Endothelial cell of umbilical vein (primary cell): ENCODE measurements around the gene CD47. TPM values are rescaled to one million over a fixed set of nuclear protein-coding genes. Genes with fewer than 3 reads are reported as not detected.

Experiments used
- BruUV-seq: library from RNA; stranded (reverse); fragments of 400-500 nt; replicated peaks from 2 replicates; lab custom pipeline; 2021; lab: Mats Ljungman, UMichigan
- CTCF ChIA-PET: fragments of 300-600, 350-600 bp; sonication (Branson Sonifier 250); formaldehyde crosslinking; loops from one replicate; lab custom pipeline; 2021; ENCODE audit warnings: antibody characterized with exemption, inconsistent platforms; lab: Charles Lee
- POLR2A ChIA-PET: fragments of 300-600, 350-600 bp; sonication (Branson Sonifier 250); formaldehyde crosslinking; loops from one replicate; lab custom pipeline; 2021; ENCODE audit warnings: antibody characterized with exemption, inconsistent platforms; lab: Charles Lee
- DNase-seq: peaks from one replicate; pipeline ENCODE4 v3.0.0-alpha.2; 2011; ENCODE audit warnings: low read depth, low spot score
- FAIRE-seq: peaks from 2 replicates; lab custom pipeline; 2011; peaks lifted over from hg19 to GRCh38; lab: Jason Lieb, UNC
- H2AFZ ChIP-seq: 2 replicates; pipeline ENCODE4 v1.6.0; 2012; ENCODE audit warnings: low read depth, low read length, control low read depth, inconsistent platforms
- H3K27ac ChIP-seq: 2 replicates; pipeline ENCODE4 v1.5.1; 2011; ENCODE audit warnings: low read depth, mild to moderate bottlenecking, control low read depth, low read length, moderate library complexity; ENCODE audit not compliant: insufficient read depth
- H3K27me3 ChIP-seq, 2 experiments: 2 replicates each; pipeline versions ENCODE4 v1.6.0 to v1.6.1; 2011; ENCODE audit warnings: low read length in 2 of 2, mixed read lengths in 1 of 2; ENCODE audit not compliant: control insufficient read depth in 2 of 2, insufficient read depth in 2 of 2
- H3K36me3 ChIP-seq, 2 experiments: 2 replicates in 1 of 2; 3 replicates in 1 of 2; pipeline ENCODE4 v1.5.1; 2011; ENCODE audit warnings: low read length in 2 of 2, mild to moderate bottlenecking in 1 of 2, moderate library complexity in 1 of 2; ENCODE audit not compliant: control insufficient read depth in 2 of 2, insufficient read depth in 2 of 2; ENCODE audit errors: extremely low read depth in 1 of 2
- H3K4me1 ChIP-seq: 3 replicates; pipeline ENCODE4 v1.5.1; 2011; ENCODE audit warnings: mild to moderate bottlenecking, low read length; ENCODE audit not compliant: control insufficient read depth, insufficient read depth; ENCODE audit errors: extremely low read depth
- H3K4me2 ChIP-seq: 2 replicates; pipeline ENCODE4 v1.6.1; 2011; ENCODE audit warnings: low read length, control low read depth, mixed read lengths; ENCODE audit not compliant: insufficient read depth
- H3K4me3 ChIP-seq, 3 experiments: fragments of 200-600 bp in 1 of 3; sonication (generic), shearing (Covaris generic) in 1 of 3; replicated peaks in 1 of 3; 2 replicates each; pipeline ENCODE4 v1.5.1; 2011 to 2016; ENCODE audit warnings: control low read depth in 3 of 3, low read length in 3 of 3, mild to moderate bottlenecking in 2 of 3, inconsistent platforms in 1 of 3, low read depth in 1 of 3, moderate library complexity in 1 of 3; ENCODE audit not compliant: insufficient read depth in 1 of 3
- H3K79me2 ChIP-seq: 2 replicates; pipeline ENCODE4 v1.6.0; 2012; ENCODE audit warnings: low read length, inconsistent platforms; ENCODE audit not compliant: control insufficient read depth, insufficient read depth
- H3K9ac ChIP-seq: replicated peaks from 2 replicates; pipeline ENCODE3; 2011; ENCODE audit warnings: low read length, control low read depth; ENCODE audit not compliant: insufficient read depth; ENCODE audit errors: extremely low read depth
- H3K9me1 ChIP-seq: replicated peaks from 3 replicates; pipeline ENCODE4 v1.6.0; 2011; ENCODE audit warnings: mild to moderate bottlenecking, low read length; ENCODE audit not compliant: control insufficient read depth, insufficient read depth; ENCODE audit errors: extremely low read depth
- H3K9me3 ChIP-seq: replicated peaks from 2 replicates; pipeline ENCODE4 v1.5.1; 2012; ENCODE audit warnings: low read length, inconsistent platforms; ENCODE audit not compliant: control insufficient read depth, insufficient read depth
- H4K20me1 ChIP-seq: replicated peaks from 2 replicates; pipeline ENCODE3; 2011; ENCODE audit warnings: mild to moderate bottlenecking, low read length; ENCODE audit not compliant: control insufficient read depth, insufficient read depth; ENCODE audit errors: extremely low read depth
- EZH2 ChIP-seq: IDR thresholded peaks from 2 replicates; pipeline ENCODE4 v1.6.1; 2012; ENCODE audit warnings: borderline replicate concordance, low read depth, mild to moderate bottlenecking, moderate library complexity, low read length, inconsistent platforms; ENCODE audit not compliant: severe bottlenecking
- FOS ChIP-seq: IDR thresholded peaks from 2 replicates; pipeline ENCODE4 v1.6.1; 2011; ENCODE audit warnings: mild to moderate bottlenecking, low read length, moderate library complexity, borderline replicate concordance; ENCODE audit not compliant: insufficient read depth
- GATA2 ChIP-seq: IDR thresholded peaks from 2 replicates; pipeline ENCODE4 v1.7.0; 2011; ENCODE audit warnings: low read depth, mild to moderate bottlenecking, moderate library complexity, mixed read lengths, low read length; ENCODE audit not compliant: insufficient read length, insufficient read depth
- JUN ChIP-seq: IDR thresholded peaks from 2 replicates; pipeline ENCODE4 v1.6.1; 2011; ENCODE audit warnings: borderline replicate concordance, low read depth; ENCODE audit not compliant: insufficient read length, insufficient read depth
- MYC ChIP-seq: IDR thresholded peaks from one replicate; pipeline ENCODE4 v1.6.1; 2011; ENCODE audit warnings: mild to moderate bottlenecking, low read depth, low read length
- POLR2A ChIP-seq: IDR thresholded peaks from 2 replicates; pipeline ENCODE4 v1.6.1; 2012; ENCODE audit warnings: low read depth, mild to moderate bottlenecking, control low read depth, low read length
- POLR2AphosphoS5 ChIP-seq: IDR thresholded peaks from 2 replicates; pipeline ENCODE4 v1.6.1; 2012; ENCODE audit warnings: low read depth, mild to moderate bottlenecking, control low read depth, low read length, moderate library complexity; ENCODE audit not compliant: insufficient read depth
- dilution Hi-C: fragments of 300-500 bp; cut with MboI; formaldehyde crosslinking; loops from one replicate; pipeline ENCODE4 v1.15.0; 2019; ENCODE audit warnings: low sequenced_read_pairs; ENCODE audit not compliant: extremely low pct_ligation_motif_present
- intact Hi-C: fragments of 100-400 bp; cut with micrococcal nuclease; formaldehyde crosslinking; loops from one replicate; pipeline ENCODE4 v1.10.0; 2022
- polyA plus RNA-seq, 4 experiments: library from polyadenylated mRNA; depleted of rRNA in 3 of 4; stranded (reverse) in 3 of 4; unstranded in 1 of 4; fragments of >200 nt; gene quantifications; 2 replicates each; pipeline versions ENCODE4 v1.2.1 to v1.2.3, GENCODE V29; 2011 to 2012; ENCODE audit warnings: missing spikeins in 1 of 4
- total RNA-seq: library from RNA; stranded (reverse); gene quantifications from 2 replicates; pipeline ENCODE4 v1.2.3, GENCODE V29; 2021
- TF ChIP-seq, protein P1 (sequence below): IDR thresholded peaks from 2 replicates; pipeline ENCODE4 v1.6.1; 2011; ENCODE audit not compliant: insufficient read depth, insufficient read length
- TF ChIP-seq, protein P2 (sequence below), 2 donors: IDR thresholded peaks; 1 replicate in 1 of 2; 2 replicates in 1 of 2; pipeline ENCODE4 v1.5.1; 2011; ENCODE audit warnings: low read length in 2 of 2, mild to moderate bottlenecking in 2 of 2, moderate library complexity in 2 of 2, control low read depth in 1 of 2, inconsistent platforms in 1 of 2, low read depth in 1 of 2; ENCODE audit not compliant: insufficient read depth in 1 of 2; ENCODE audit errors: extremely low read depth in 1 of 2

The CD47 gene
- total and polyA plus RNA-seq, 2 donors (not counting 3 experiments of a cell fraction or from before 2014, with no cell fraction given), result 29.3 to 32.2 TPM

DNA sequence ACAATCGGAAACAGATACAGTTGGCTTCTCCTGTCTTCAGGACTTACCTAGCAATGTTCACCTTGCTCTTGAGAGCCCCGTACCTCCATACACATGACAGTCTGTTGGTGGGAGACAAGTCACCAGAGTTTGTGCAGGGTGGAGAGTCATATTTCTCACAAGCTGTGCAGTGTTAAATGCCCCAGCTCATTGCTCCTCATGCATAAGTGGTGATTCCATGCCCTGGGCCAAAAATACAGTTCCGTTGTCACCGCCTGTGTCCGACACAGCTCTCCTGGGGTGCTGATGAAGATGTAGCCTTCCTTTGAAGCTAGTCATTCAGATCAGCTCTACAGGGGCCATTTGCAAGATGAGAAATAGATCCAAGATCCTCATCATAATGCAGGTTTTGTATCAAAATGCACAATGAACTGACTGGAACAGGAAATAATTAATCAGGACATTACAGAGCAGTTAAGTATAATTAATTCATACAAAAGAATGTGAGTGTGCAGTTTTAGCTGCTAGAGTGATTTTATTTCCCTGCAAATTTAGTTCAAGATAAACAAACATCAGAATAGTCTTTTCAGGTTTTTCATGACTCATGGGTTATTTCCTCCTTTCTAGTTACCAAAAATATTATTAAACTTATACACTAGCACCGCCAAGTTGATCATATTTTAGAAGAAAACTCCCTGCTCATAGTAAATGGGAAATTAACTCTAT, 66.5 kb downstream of the CD47 start:
- no peaks in the 10 kb centered on the region for H3K36me3 ChIP-seq
- H3K4me2 ChIP-seq, result peak overlapping the region; percentile 57
- ChIA-PET POLR2A (no interaction called here), CTCF (interaction anchor here (0.8 to 2.8 kb wide), 6 partner anchors 10 to 23 kb away, joined by 3 to 11 read pairs (median 6); no protein-coding TSS in a partner anchor)
- peaks cover 14% of the 10 kb centered on the region for H3K4me1 ChIP-seq
- no peak overlapping the region for H3K27ac ChIP-seq
- H3K9me1 ChIP-seq, result no peaks in the 10 kb centered on the region
- no peaks in the 10 kb centered on the region for H3K79me2 ChIP-seq
- peak; percentile 65 for DNase-seq
- BruUV-seq, result no TSS peak
- no peak for TF ChIP-seq POLR2A
- TF ChIP-seq FOS, result peak; percentile 67
- peak; percentile 20 for TF ChIP-seq JUN
- no peak for TF ChIP-seq POLR2AphosphoS5
- no peak for TF ChIP-seq EZH2
- TF ChIP-seq, protein P1, sequence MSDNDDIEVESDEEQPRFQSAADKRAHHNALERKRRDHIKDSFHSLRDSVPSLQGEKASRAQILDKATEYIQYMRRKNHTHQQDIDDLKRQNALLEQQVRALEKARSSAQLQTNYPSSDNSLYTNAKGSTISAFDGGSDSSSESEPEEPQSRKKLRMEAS, result no peak
- no peak for TF ChIP-seq GATA2
- TF ChIP-seq, protein P2, sequence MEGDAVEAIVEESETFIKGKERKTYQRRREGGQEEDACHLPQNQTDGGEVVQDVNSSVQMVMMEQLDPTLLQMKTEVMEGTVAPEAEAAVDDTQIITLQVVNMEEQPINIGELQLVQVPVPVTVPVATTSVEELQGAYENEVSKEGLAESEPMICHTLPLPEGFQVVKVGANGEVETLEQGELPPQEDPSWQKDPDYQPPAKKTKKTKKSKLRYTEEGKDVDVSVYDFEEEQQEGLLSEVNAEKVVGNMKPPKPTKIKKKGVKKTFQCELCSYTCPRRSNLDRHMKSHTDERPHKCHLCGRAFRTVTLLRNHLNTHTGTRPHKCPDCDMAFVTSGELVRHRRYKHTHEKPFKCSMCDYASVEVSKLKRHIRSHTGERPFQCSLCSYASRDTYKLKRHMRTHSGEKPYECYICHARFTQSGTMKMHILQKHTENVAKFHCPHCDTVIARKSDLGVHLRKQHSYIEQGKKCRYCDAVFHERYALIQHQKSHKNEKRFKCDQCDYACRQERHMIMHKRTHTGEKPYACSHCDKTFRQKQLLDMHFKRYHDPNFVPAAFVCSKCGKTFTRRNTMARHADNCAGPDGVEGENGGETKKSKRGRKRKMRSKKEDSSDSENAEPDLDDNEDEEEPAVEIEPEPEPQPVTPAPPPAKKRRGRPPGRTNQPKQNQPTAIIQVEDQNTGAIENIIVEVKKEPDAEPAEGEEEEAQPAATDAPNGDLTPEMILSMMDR (IDR thresholded peaks at IDR 0.05; ENCODE audit: extremely low read depth in 1 of 2, insufficient read depth in 1 of 2, low read depth in 1 of 2, low read length in 2 of 2), result no peak
- no peak for TF ChIP-seq MYC
- intact Hi-C loops, result loop anchor here (1.0 to 5.0 kb wide), 2 partner anchors 11 to 37 kb away; no protein-coding TSS in a partner anchor
- no peak overlapping the region for H3K4me3 ChIP-seq
- H3K27me3 ChIP-seq, result peaks cover 0 to 4% of the 10 kb centered on the region in 2 experiments
- dilution Hi-C loops, result no loop called here
- H4K20me1 ChIP-seq, result no peaks in the 10 kb centered on the region
- H3K9ac ChIP-seq, result no peak overlapping the region
- no peaks in the 10 kb centered on the region for H3K9me3 ChIP-seq
- H2AFZ ChIP-seq, result no peak overlapping the region
- peak; percentile 94 for FAIRE-seq
